AG04450 (cell line): ENCODE data around the gene TNRC18. TPM values are rescaled to one million over a fixed set of nuclear protein-coding genes. Genes with fewer than 3 reads are reported as not detected.

ENCODE experiments used
- CTCF ChIA-PET: fragments of 300-600, 350-600 bp; formaldehyde crosslinking; extraction: SDS; loops from one replicate; lab custom pipeline; 2022; ENCODE audit warnings: antibody characterized with exemption, inconsistent platforms; lab: Charles Lee
- POLR2A ChIA-PET: fragments of 350-600 bp; formaldehyde crosslinking; extraction: SDS; loops from one replicate; lab custom pipeline; 2021; ENCODE audit warnings: antibody characterized with exemption, inconsistent platforms; lab: Yijun Ruan, JAX
- DNase-seq: peaks from one replicate; pipeline ENCODE4 v3.0.0-alpha.2; 2011; ENCODE audit warnings: low read depth, low spot score
- H3K27ac ChIP-seq: one replicate; pipeline ENCODE4 v1.5.1; 2012; ENCODE audit warnings: low read depth, low read length, control low read depth
- H3K27me3 ChIP-seq: one replicate; pipeline ENCODE4 v1.6.0; 2012; ENCODE audit warnings: low read length; ENCODE audit not compliant: control insufficient read depth, insufficient read depth
- H3K4me3 ChIP-seq: 2 replicates; pipeline ENCODE4 v1.5.1; 2011; ENCODE audit warnings: mild to moderate bottlenecking, low read depth, low read length, control low read depth
- H3K9me3 ChIP-seq: 2 replicates; pipeline ENCODE4 v1.5.1; 2012; ENCODE audit warnings: low read length; ENCODE audit not compliant: control insufficient read depth, insufficient read depth
- polyA plus RNA-seq: library from polyadenylated mRNA; depleted of rRNA; stranded (reverse); fragments of >200 nt; gene quantifications from 2 replicates; pipeline ENCODE4 v1.2.3, GENCODE V29; 2011
- TF ChIP-seq, protein P1 (sequence below): IDR thresholded peaks from 2 replicates; pipeline ENCODE4 v1.5.1; 2011; ENCODE audit warnings: low read depth, low read length, control low read depth, inconsistent platforms

TNRC18 gene
- polyA plus RNA-seq, 1 experiment: 13.4 TPM

DNA sequence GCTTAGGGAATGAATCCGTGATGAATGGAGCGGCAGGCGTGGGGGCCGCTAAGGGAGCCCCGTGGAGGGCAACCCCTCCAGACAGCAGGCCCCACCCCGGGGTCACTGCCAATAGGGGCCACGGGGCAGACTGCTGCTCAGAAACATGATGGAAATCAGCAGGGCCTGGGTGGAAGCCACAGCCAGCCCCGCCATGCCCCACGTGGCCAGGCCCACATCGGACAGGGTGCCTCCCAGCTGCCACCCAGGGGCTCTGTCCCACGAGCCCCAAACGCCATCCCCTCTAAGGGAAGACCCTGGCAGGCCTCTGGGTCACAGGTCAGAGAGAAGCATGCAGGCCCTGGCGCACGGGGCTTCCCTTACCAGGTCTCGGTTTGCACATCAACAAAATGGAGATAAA, 28.4 kb downstream of the TNRC18 start:
- H3K9me3 ChIP-seq: peaks cover 3% of the 10 kb centered on the region; the same call in 1 of the 2 replicates
- ChIA-PET CTCF (interaction anchor here (0.9 kb wide), 1 partner anchor 283 kb away, joined by 3 read pairs; no protein-coding TSS in a partner anchor), POLR2A (no interaction called here)
- H3K4me3 ChIP-seq: no peak overlapping the region
- TF ChIP-seq, protein P1, sequence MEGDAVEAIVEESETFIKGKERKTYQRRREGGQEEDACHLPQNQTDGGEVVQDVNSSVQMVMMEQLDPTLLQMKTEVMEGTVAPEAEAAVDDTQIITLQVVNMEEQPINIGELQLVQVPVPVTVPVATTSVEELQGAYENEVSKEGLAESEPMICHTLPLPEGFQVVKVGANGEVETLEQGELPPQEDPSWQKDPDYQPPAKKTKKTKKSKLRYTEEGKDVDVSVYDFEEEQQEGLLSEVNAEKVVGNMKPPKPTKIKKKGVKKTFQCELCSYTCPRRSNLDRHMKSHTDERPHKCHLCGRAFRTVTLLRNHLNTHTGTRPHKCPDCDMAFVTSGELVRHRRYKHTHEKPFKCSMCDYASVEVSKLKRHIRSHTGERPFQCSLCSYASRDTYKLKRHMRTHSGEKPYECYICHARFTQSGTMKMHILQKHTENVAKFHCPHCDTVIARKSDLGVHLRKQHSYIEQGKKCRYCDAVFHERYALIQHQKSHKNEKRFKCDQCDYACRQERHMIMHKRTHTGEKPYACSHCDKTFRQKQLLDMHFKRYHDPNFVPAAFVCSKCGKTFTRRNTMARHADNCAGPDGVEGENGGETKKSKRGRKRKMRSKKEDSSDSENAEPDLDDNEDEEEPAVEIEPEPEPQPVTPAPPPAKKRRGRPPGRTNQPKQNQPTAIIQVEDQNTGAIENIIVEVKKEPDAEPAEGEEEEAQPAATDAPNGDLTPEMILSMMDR: no peak
- no peak for DNase-seq
- H3K27ac ChIP-seq: no peak overlapping the region
- no peaks in the 10 kb centered on the region for H3K27me3 ChIP-seq

DNA sequence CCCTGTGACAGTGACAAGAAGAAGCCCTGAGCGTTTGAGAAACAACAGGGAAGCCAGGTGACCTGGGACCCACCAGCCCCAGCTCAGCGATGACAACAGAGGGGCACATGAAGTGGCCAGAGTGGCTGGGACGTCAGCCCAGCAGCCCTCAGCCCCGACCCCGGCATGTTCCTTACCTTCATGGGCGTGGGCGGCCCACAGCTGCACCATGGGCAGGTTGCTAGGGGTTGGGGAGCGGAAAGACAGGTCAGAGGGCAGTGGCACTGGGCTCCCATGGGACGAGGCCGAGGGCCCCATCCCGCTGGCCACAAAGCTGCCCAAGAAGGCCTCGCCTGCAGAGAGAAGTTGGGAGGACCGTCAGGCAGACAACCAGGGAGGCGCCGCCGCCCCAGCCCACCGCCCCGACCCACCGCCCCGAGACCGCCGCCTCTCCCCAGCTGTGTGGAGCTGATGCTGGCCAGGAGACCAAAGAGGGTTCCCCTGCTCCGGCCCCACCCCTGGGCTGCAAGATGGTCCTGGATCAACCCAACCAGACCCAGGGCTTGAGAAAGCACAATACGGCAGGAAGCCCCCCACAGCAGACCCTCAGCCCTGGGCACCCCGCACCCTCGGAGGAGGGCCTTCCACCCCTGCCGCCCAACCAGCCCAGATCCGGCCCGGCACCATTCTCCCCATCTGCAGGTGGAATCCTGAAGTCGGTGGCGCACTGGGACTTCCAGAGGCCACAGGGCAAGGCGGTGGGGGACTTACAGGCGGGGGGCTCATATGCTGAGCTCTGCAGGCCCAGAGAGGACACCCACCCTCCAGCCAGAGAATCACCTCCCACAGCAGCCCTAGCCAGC, 29.1 kb downstream of the TNRC18 start:
- no peak overlapping the region for H3K4me3 ChIP-seq
- DNase-seq: no peak
- ChIA-PET POLR2A (no interaction called here), CTCF (interaction anchor here (1.2 kb wide), 1 partner anchor 28 kb away, joined by 9 read pairs; no protein-coding TSS in a partner anchor)
- peaks cover 3% of the 10 kb centered on the region; the same call in 1 of the 2 replicates for H3K9me3 ChIP-seq
- H3K27ac ChIP-seq: peak overlapping the region; percentile 21
- TF ChIP-seq, protein P1: no peak
- H3K27me3 ChIP-seq: no peaks in the 10 kb centered on the region

DNA sequence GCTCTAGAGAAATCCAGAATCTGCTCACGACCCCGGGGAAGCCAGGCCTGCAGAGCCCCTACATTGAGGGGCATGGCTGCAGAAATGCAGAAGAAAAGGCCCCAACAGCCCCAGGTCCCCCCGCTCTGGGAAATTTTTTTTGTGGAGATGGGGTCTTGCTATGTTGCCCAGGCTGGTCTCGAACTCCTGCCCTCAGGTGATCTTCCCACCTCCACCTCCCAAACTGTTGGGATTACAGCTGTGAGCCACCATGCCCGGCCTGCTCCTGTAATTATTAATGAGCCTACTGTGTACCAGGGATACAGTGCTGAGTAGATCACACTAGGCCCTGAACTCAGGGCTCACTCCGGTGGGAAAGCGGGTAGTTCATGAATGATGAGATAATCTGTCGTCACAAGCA, 29.9 kb downstream of the TNRC18 start:
- TF ChIP-seq, protein P1: no peak
- ChIA-PET POLR2A (no interaction called here), CTCF (interaction anchor here (1.2 kb wide), 1 partner anchor 28 kb away, joined by 9 read pairs; no protein-coding TSS in a partner anchor)
- Histone ChIP-seq H3K4me3 (no peak overlapping the region), H3K27ac (peak overlapping the region; percentile 21), H3K9me3 (peaks cover 3% of the 10 kb centered on the region; the same call in 1 of the 2 replicates), H3K27me3 (no peaks in the 10 kb centered on the region)
- no peak for DNase-seq

DNA sequence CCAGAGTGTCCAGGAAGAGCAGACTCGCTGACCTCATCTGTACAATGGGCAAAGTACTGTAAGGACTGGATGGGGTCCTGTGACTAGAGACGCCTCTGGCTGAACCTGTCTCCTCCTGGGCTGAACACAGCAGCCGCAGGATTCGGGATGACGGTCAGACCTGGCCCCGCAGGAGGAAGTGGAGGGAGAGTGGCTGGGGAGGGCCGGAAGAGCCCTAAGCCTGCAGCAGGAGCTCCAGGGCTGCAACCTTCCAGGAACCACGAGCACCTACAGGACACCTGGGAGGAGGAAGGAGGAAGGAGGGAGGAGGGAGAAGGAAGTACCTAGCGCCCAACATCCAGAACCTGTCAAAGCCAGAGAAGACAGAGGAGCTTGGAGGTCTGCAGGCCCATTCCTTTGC, 30.3 kb downstream of the TNRC18 start:
- Histone ChIP-seq H3K9me3 (peaks cover 3% of the 10 kb centered on the region; the same call in 1 of the 2 replicates), H3K27me3 (no peaks in the 10 kb centered on the region), H3K27ac (no peak overlapping the region), H3K4me3 (no peak overlapping the region)
- ChIA-PET POLR2A (no interaction called here), CTCF (no interaction called here)
- TF ChIP-seq, protein P1: no peak
- DNase-seq: no peak

DNA sequence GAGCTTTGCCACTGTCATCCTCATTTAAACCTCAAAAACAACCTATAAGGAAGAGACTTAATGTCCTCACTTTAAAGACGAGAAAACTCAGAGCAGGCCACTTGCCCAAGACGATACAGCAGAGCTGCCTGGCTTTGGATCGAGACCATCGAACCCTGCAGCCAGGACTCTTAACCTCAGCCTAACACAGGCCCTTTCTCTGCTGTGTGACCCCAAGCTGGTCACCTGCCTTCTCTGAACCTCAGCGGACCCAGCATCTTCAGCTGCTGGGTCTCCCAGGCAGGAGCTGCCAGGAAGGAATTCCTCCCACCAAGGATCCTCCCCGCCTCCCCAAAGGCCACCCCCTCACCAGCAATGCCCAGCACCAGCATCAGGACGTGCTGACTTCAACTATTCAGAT, 32.7 kb downstream of the TNRC18 start:
- TF ChIP-seq, protein P1: no peak
- Histone ChIP-seq H3K9me3 (no peaks in the 10 kb centered on the region; the same call in 1 of the 2 replicates), H3K4me3 (no peak overlapping the region), H3K27ac (no peak overlapping the region), H3K27me3 (no peaks in the 10 kb centered on the region)
- DNase-seq: no peak
- ChIA-PET POLR2A (interaction anchor here (0.8 kb wide), 1 partner anchor 34 kb away, joined by 3 read pairs; no protein-coding TSS in a partner anchor), CTCF (interaction anchor here (1.2 kb wide), 1 partner anchor 25 kb away, joined by 6 read pairs; no protein-coding TSS in a partner anchor)
